Measurements from ENCODE around the gene ABI3BP.

ABI3BP gene

DNA sequence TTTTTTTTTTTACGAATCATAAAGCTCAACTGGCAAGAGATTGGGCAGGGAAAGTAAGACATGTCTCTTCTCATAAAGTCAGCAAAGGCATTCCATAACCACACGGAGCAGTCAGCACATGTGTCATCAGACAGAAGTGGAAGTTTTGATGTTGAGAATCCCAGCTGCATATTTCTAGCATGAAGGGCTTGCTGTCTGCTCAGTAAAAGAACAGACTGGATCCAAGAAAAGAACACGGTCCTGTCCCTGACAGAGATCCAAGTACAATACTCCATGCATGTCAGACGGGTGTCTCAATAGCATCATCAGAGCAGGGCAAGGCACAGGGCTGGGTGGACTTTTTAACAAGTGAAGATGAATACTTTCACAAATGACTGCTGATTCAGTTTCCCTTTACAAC lies 38.2 kb downstream of the ABI3BP start:
- Histone ChIP-seq H4K20me1 (ENCODE audit: low read depth, low read length) (no peaks in the 10 kb centered on the region), H3K9ac (ENCODE audit: low read length) (no peak overlapping the region), H3K27ac (ENCODE audit: low read depth, low read length) (no peak overlapping the region), H3K36me3 (ENCODE audit: low read length) (no peaks in the 10 kb centered on the region), H2AFZ (ENCODE audit: low read depth, low read length, severe bottlenecking) (no peak overlapping the region), H3F3A (ENCODE audit: insufficient read depth) (no peaks in the 10 kb centered on the region), H3K4me3 (ENCODE audit: insufficient read depth, low read length, poor library complexity, severe bottlenecking) (no peak overlapping the region), H3K27me3 (ENCODE audit: low read length) (no peaks in the 10 kb centered on the region), H3K9me3 (ENCODE audit: insufficient read depth, low read length) (peaks cover 5% of the 10 kb centered on the region; the same call in 1 of the 2 replicates), H3K9me2 (replicated peaks; ENCODE audit: insufficient read depth, low read length) (no peaks in the 10 kb centered on the region), H3K4me2 (ENCODE audit: low read depth, low read length, poor library complexity, severe bottlenecking) (no peak overlapping the region), H3K79me2 (ENCODE audit: insufficient read depth, low read length) (no peaks in the 10 kb centered on the region)
- TF ChIP-seq, protein P1, sequence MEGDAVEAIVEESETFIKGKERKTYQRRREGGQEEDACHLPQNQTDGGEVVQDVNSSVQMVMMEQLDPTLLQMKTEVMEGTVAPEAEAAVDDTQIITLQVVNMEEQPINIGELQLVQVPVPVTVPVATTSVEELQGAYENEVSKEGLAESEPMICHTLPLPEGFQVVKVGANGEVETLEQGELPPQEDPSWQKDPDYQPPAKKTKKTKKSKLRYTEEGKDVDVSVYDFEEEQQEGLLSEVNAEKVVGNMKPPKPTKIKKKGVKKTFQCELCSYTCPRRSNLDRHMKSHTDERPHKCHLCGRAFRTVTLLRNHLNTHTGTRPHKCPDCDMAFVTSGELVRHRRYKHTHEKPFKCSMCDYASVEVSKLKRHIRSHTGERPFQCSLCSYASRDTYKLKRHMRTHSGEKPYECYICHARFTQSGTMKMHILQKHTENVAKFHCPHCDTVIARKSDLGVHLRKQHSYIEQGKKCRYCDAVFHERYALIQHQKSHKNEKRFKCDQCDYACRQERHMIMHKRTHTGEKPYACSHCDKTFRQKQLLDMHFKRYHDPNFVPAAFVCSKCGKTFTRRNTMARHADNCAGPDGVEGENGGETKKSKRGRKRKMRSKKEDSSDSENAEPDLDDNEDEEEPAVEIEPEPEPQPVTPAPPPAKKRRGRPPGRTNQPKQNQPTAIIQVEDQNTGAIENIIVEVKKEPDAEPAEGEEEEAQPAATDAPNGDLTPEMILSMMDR (IDR thresholded peaks at IDR 0.05; ENCODE audit: insufficient read depth, low read length, poor library complexity, severe bottlenecking), result no peak
- no peak for TF ChIP-seq EZH2phosphoT487 (conservative IDR thresholded peaks at IDR 0.05; ENCODE audit: low read length)

DNA sequence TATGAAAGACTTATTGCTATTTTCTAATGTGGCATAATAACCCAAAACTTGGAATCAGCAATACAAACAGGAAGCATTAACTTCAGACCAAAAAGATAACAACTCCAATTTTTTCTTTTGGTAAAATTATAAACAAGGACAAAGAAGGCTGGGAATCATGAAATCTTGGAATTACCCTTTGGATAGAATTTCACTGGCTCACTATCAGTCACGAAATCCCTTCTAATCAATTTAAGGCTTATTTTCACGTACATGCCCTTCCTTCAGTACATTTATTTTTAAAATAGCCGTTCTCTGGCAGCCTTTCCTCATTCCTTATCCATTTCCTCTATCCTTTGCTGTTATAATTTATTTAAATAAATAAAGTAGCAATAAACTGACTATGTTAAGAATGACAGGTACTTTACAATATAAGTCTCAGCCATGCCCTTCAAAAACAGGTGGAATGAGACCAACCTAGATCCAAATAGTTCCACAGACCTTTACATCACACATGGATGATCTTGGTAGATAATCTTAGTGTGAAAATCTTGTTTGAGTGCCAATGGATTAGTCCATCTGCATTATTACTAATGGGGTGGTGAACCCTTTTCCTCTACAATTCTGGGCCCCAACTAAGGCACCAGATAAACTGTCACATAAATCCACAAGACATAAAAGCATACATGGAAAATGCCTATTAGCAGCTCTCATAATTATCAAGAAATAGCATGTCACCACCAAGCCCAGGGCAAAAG lies 38.9 kb downstream of the ABI3BP start:
- no peak for TF ChIP-seq EZH2phosphoT487 (conservative IDR thresholded peaks at IDR 0.05; ENCODE audit: low read length)
- TF ChIP-seq, protein P1 (IDR thresholded peaks at IDR 0.05; ENCODE audit: insufficient read depth, low read length, poor library complexity, severe bottlenecking), result no peak
- H3K9me3 ChIP-seq (ENCODE audit: insufficient read depth, low read length), result no peaks in the 10 kb centered on the region
- no peaks in the 10 kb centered on the region for H3K36me3 ChIP-seq (ENCODE audit: low read length)
- H3K27ac ChIP-seq (ENCODE audit: low read depth, low read length), result no peak overlapping the region
- no peak overlapping the region for H3K4me3 ChIP-seq (ENCODE audit: insufficient read depth, low read length, poor library complexity, severe bottlenecking)
- no peak overlapping the region for H2AFZ ChIP-seq (ENCODE audit: low read depth, low read length, severe bottlenecking)
- H3K9ac ChIP-seq (ENCODE audit: low read length), result no peak overlapping the region
- H3K9me2 ChIP-seq (replicated peaks; ENCODE audit: insufficient read depth, low read length), result no peaks in the 10 kb centered on the region
- H3K4me2 ChIP-seq (ENCODE audit: low read depth, low read length, poor library complexity, severe bottlenecking), result no peak overlapping the region
- H3K79me2 ChIP-seq (ENCODE audit: insufficient read depth, low read length), result no peaks in the 10 kb centered on the region
- no peaks in the 10 kb centered on the region for H3K27me3 ChIP-seq (ENCODE audit: low read length)
- H3F3A ChIP-seq (ENCODE audit: insufficient read depth), result no peaks in the 10 kb centered on the region
- no peaks in the 10 kb centered on the region for H4K20me1 ChIP-seq (ENCODE audit: low read depth, low read length)

DNA sequence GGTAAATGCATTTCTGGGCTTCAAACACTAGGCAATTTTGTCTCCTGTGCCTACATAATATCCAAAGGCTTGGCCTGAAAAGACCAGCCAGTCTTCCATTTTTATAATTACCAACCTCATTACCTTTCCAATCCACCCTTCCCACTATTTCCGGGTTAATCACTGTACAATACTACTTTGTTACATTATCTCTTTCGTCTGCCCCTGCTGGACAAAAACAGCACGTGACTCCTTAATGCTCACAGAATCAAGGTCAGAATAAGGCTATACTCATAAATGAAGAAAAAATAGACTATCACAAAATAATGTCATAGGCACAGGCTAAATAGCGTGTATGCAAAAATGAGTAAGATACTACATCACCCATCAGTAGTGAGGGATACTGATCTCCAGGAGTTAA lies 40.1 kb downstream of the ABI3BP start:
- H3K79me2 ChIP-seq (ENCODE audit: insufficient read depth, low read length), result no peaks in the 10 kb centered on the region

More for the DNA sequence above, 40.1 kb downstream of the ABI3BP start:
- no peak overlapping the region for H3K9ac ChIP-seq (ENCODE audit: low read length)
- H3K4me2 ChIP-seq (ENCODE audit: low read depth, low read length, poor library complexity, severe bottlenecking), result no peak overlapping the region
- H3K9me3 ChIP-seq (ENCODE audit: insufficient read depth, low read length), result no peaks in the 10 kb centered on the region
- H3K27me3 ChIP-seq (ENCODE audit: low read length), result no peaks in the 10 kb centered on the region
- no peak overlapping the region for H3K4me3 ChIP-seq (ENCODE audit: insufficient read depth, low read length, poor library complexity, severe bottlenecking)
- no peaks in the 10 kb centered on the region for H3F3A ChIP-seq (ENCODE audit: insufficient read depth)
- H3K9me2 ChIP-seq (replicated peaks; ENCODE audit: insufficient read depth, low read length), result no peaks in the 10 kb centered on the region
- H2AFZ ChIP-seq (ENCODE audit: low read depth, low read length, severe bottlenecking), result no peak overlapping the region
- H3K36me3 ChIP-seq (ENCODE audit: low read length), result no peaks in the 10 kb centered on the region
- TF ChIP-seq, protein P1 (IDR thresholded peaks at IDR 0.05; ENCODE audit: insufficient read depth, low read length, poor library complexity, severe bottlenecking), result no peak
- TF ChIP-seq EZH2phosphoT487 (conservative IDR thresholded peaks at IDR 0.05; ENCODE audit: low read length), result no peak
- H4K20me1 ChIP-seq (ENCODE audit: low read depth, low read length), result no peaks in the 10 kb centered on the region
- no peak overlapping the region for H3K27ac ChIP-seq (ENCODE audit: low read depth, low read length)

Measured in SU-DHL-6 (cell line).